ENCODE data around the gene TAF11L7.
"Not testable (repeated sequence)": the region's sequence is repeated elsewhere in the genome, so short reads cannot be mapped to it uniquely, and the experiment has no call there.

The TAF11L7 gene

GRCh38 chr5:17585658-17586057 is at the start of gene TAF11L7:
Gene TAF11L7 (minus strand): TSS chr5:17585758.
- DNase-seq, result not testable (repeated sequence)

- DNase-seq, result no peak
Measured at GRCh38 chr5:17634160-17634559, 48.6 kb upstream of the TAF11L7 start, which contains the start of gene TAF11L14. Gene TAF11L14 (plus strand): TSS chr5:17634460.

- not testable (repeated sequence) for DNase-seq
Measured at GRCh38 chr5:17631788-17632187, 46.2 kb upstream of the TAF11L7 start, which contains the start of gene TAF11L13. Gene TAF11L13 (plus strand): TSS chr5:17632088.

- DNase-seq, result no peak
Measured at GRCh38 chr5:17625686-17626085, 40.1 kb upstream of the TAF11L7 start.

GRCh38 chr5:17620627-17621026 is 35.1 kb upstream of the TAF11L7 start:
- DNase-seq, result no peak

GRCh38 chr5:17619354-17619753 is 33.8 kb upstream of the TAF11L7 start:
- DNase-seq, result no peak

- no peak for DNase-seq
Measured at GRCh38 chr5:17614872-17615605, 29.5 kb upstream of the TAF11L7 start.

- not testable (repeated sequence) for DNase-seq
Measured at GRCh38 chr5:17610092-17610491, 24.5 kb upstream of the TAF11L7 start, which contains the start of gene TAF11L12. Gene TAF11L12 (plus strand): TSS chr5:17610392.

GRCh38 chr5:17607461-17607860 is 21.9 kb upstream of the TAF11L7 start:
- not testable (repeated sequence) for DNase-seq

- DNase-seq, result no peak
Measured at GRCh38 chr5:17604951-17605350, 19.4 kb upstream of the TAF11L7 start.

- DNase-seq, result not testable (repeated sequence)
Measured at GRCh38 chr5:17603880-17604279, 18.3 kb upstream of the TAF11L7 start, which contains the start of gene TAF11L11. Gene TAF11L11 (plus strand): TSS chr5:17604183.

- DNase-seq, result not testable (repeated sequence)
Measured at GRCh38 chr5:17597728-17598127, 12.2 kb upstream of the TAF11L7 start, which contains the start of gene TAF11L10. Gene TAF11L10 (minus strand): TSS chr5:17597828.

GRCh38 chr5:17594255-17594654 is 8.7 kb upstream of the TAF11L7 start, which contains the start of gene TAF11L9:
Gene TAF11L9 (minus strand): TSS chr5:17594394.
- DNase-seq, result not testable (repeated sequence)

GRCh38 chr5:17590860-17591259 is 5.3 kb upstream of the TAF11L7 start, which contains the start of gene TAF11L8:
Gene TAF11L8 (minus strand): TSS chr5:17590960.
- DNase-seq, result not testable (repeated sequence)
